OCI-LY1 (cell line): ENCODE data around the gene SPPL3.

ENCODE experiments used
- CTCF ChIP-seq: fragments of 200-600 bp; sonication (generic), shearing (Covaris generic); IDR thresholded peaks from 2 replicates; pipeline ENCODE4 v1.5.1; 2017; ENCODE audit warnings: mild to moderate bottlenecking, antibody characterized with exemption, low read length, moderate library complexity, mixed read lengths
- EZH2 ChIP-seq: fragments of 200-600 bp; sonication (generic), shearing (Covaris generic); IDR thresholded peaks from 2 replicates; pipeline ENCODE4 v1.8.0; 2017; ENCODE audit warnings: borderline replicate concordance, mixed run types, mild to moderate bottlenecking, antibody characterized with exemption, low read length, moderate library complexity, mixed read lengths

GRCh38 chr12:120932058-120932457 is 27.9 kb upstream of the SPPL3 start:
- TF ChIP-seq CTCF (no peak), EZH2 (no peak)
